ENCODE measurements around the gene KRT78. TPM values are rescaled to one million over a fixed set of nuclear protein-coding genes. Genes with fewer than 3 reads are reported as not detected.
"Not testable (repeated sequence)": the region's sequence is repeated elsewhere in the genome, so short reads cannot be mapped to it uniquely, and the experiment has no call there.

KRT78 gene
- total RNA-seq, 1 donor from 2014 or later: not detected

DNA sequence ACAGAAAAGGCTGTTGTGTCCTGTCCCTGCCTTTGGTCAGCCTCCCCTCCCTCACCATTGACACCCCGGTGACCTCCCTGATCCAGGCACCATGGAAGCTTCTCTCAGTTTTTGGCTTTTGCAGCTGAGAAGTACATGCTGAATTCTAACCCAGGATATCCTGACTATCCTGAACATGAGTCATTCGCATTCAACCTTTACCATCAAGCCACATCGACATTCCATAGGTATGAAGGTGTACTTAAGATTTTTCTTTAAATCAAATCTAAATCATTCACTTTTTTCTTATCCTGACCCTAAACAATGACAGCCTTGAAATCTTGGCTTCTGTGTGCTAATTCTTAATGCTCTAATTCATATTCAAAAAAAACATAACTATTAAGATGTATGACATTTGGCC is 8.7 kb upstream of the KRT78 start:
- no peak for ATAC-seq
- H3K9me3 ChIP-seq: no peaks in the 10 kb centered on the region
- H3K27me3 ChIP-seq: peaks cover 3% of the 10 kb centered on the region
- DNase-seq: no peak
- no peak overlapping the region for H3K4me3 ChIP-seq
- TF ChIP-seq, protein P1, sequence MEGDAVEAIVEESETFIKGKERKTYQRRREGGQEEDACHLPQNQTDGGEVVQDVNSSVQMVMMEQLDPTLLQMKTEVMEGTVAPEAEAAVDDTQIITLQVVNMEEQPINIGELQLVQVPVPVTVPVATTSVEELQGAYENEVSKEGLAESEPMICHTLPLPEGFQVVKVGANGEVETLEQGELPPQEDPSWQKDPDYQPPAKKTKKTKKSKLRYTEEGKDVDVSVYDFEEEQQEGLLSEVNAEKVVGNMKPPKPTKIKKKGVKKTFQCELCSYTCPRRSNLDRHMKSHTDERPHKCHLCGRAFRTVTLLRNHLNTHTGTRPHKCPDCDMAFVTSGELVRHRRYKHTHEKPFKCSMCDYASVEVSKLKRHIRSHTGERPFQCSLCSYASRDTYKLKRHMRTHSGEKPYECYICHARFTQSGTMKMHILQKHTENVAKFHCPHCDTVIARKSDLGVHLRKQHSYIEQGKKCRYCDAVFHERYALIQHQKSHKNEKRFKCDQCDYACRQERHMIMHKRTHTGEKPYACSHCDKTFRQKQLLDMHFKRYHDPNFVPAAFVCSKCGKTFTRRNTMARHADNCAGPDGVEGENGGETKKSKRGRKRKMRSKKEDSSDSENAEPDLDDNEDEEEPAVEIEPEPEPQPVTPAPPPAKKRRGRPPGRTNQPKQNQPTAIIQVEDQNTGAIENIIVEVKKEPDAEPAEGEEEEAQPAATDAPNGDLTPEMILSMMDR (IDR thresholded peaks at IDR 0.05): no peak
- no peaks in the 10 kb centered on the region for H3K4me1 ChIP-seq
- intact Hi-C loops (cut with DNase I): loop anchor here (10.0 kb wide), 1 partner anchor 143 kb away; no protein-coding TSS in a partner anchor
- H3K36me3 ChIP-seq: no peaks in the 10 kb centered on the region
- no peak overlapping the region for H3K27ac ChIP-seq

DNA sequence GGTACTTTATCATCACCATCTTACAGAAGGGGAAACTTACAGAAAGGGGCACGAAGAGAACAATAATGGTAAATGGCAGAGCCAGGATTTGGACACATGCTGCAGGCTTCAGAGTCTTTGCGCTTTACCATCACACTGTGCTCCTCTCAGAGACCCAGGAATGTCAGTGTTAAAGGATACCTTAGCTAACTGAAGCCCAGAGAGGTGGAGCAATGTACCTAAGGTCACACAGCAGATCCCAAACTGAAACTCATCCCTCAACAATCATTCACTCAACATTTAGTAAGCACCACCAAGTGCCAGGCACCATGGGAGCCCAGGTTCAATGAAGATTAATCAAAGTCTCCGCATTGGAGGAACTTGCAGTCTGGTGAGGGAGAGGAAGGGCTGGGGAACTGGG is 8.0 kb upstream of the KRT78 start:
- TF ChIP-seq, protein P1 (IDR thresholded peaks at IDR 0.05): no peak
- H3K4me1 ChIP-seq: no peaks in the 10 kb centered on the region
- no peak overlapping the region for H3K4me3 ChIP-seq
- H3K27me3 ChIP-seq: peaks cover 5% of the 10 kb centered on the region
- H3K9me3 ChIP-seq: no peaks in the 10 kb centered on the region
- no peak overlapping the region for H3K27ac ChIP-seq
- DNase-seq (no peak), ATAC-seq (no peak)
- no peaks in the 10 kb centered on the region for H3K36me3 ChIP-seq
- intact Hi-C loops (cut with DNase I): loop anchor here (10.0 kb wide), 1 partner anchor 142 kb away; no protein-coding TSS in a partner anchor

DNA sequence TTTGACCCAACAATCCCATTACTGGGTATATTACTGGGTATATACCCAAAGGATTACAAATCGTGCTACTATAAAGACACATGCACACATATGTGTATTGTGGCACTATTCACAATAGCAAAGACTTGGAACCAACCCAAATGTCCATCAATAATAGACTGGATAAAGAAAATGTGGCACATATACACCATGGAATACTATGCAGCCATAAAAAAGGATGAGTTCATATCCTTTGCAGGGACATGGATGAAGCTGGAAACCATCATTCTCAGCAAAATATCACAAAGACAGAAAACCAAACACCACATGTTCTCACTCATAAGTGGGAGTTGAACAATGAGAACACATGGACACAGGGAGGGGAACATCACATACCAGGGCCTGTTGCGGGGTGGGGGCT is 7.3 kb upstream of the KRT78 start:
- not testable (repeated sequence) for H3K4me1 ChIP-seq, H3K27ac ChIP-seq, H3K9me3 ChIP-seq, H3K4me3 ChIP-seq, H3K36me3 ChIP-seq, ATAC-seq, DNase-seq
- intact Hi-C loops (cut with DNase I): loop anchor here (10.0 kb wide), 1 partner anchor 141 kb away; no protein-coding TSS in a partner anchor
- H3K27me3 ChIP-seq: peaks cover 11% of the 10 kb centered on the region

DNA sequence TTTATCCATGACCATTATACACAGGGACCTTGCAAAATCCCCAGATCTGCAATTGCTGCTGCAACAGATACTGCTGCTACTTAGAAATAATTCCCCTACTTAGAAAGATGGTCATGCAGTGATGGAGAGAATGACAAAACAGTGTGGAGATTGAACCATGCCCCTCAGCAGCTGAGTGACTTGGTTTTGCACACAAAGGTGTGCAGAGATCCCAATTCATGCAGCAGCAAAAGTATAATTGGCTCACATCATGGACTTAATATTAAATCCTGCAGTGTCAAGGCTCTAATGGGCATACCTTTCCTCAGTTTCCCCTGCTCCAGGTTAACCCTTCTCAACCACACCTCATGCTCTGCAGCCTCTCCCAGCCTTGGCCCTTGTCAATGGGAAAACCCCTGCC is 3.0 kb upstream of the KRT78 start:
- Histone ChIP-seq H3K27me3 (peaks cover 19% of the 10 kb centered on the region), H3K4me3 (no peak overlapping the region)

DNA sequence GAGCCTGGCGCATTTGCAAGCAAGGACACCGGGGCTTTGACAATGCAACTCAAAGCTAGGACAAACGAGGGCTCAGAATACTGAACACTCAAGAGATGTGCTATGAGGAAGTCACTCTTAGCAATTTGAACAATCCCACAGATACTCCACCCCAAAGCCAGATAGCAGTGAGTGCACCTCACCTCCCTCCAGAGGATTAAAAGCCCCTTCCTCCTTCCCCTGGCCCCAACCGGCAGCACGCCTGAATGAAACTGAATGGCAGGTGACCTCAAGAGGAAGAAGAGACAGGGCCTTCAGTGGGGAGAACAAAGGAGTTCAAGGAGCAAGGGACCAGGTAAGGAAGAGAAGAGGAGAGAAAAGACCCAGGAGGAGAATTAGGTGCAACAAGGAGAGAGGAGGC is 1.9 kb upstream of the KRT78 start:
- Histone ChIP-seq H3K4me1 (no peaks in the 10 kb centered on the region), H3K27me3 (peaks cover 16% of the 10 kb centered on the region), H3K4me3 (no peak overlapping the region), H3K36me3 (no peaks in the 10 kb centered on the region), H3K27ac (no peak overlapping the region), H3K9me3 (no peaks in the 10 kb centered on the region)
- TF ChIP-seq, protein P1 (IDR thresholded peaks at IDR 0.05): no peak
- DNase-seq (no peak), ATAC-seq (no peak)
- intact Hi-C loops (cut with DNase I): loop anchor here (10.0 kb wide), 1 partner anchor 136 kb away; no protein-coding TSS in a partner anchor

More for the DNA sequence above, 3.0 kb upstream of the KRT78 start:
- Histone ChIP-seq H3K4me1 (no peaks in the 10 kb centered on the region), H3K27ac (no peak overlapping the region), H3K9me3 (no peaks in the 10 kb centered on the region), H3K36me3 (no peaks in the 10 kb centered on the region)
- DNase-seq (no peak), ATAC-seq (no peak)
- TF ChIP-seq, protein P1 (IDR thresholded peaks at IDR 0.05): no peak
- intact Hi-C loops (cut with DNase I): loop anchor here (10.0 kb wide), 1 partner anchor 137 kb away; no protein-coding TSS in a partner anchor

DNA sequence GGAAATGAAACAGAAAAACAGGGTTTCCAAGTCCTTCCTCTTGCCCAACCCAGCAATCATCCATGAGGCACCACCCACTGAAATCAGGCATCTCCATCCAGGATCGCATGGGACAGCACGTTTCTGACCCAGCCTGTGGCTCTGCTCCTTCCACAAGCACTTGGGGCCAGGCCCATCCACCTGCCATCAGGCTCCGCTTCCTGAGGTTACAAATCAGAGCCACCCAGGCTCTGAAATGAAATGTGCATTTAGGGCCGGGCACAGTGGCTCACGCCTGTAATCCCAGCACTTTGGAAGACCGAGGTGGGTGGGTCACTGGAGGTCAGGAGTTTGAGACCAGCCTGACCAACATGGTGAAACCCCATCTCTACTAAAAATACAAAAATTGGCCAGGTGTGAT is 717 bp upstream of the KRT78 start:
- TF ChIP-seq, protein P1 (IDR thresholded peaks at IDR 0.05): no peak
- no peak for DNase-seq
- Histone ChIP-seq H3K36me3 (no peaks in the 10 kb centered on the region), H3K27me3 (peaks cover 16% of the 10 kb centered on the region), H3K9me3 (no peaks in the 10 kb centered on the region), H3K27ac (no peak overlapping the region), H3K4me3 (no peak overlapping the region), H3K4me1 (no peaks in the 10 kb centered on the region)
- intact Hi-C loops (cut with DNase I): no loop called here
- no peak for ATAC-seq
